Neuronal stem cell (in vitro differentiated cells): ENCODE results near the gene NADK2.
"Not testable (repeated sequence)": the region's sequence is repeated elsewhere in the genome, so short reads cannot be mapped to it uniquely, and the experiment has no call there.

Source experiments
- DNase-seq: peaks from one replicate; pipeline ENCODE4 v3.0.0-alpha.2; 2013; ENCODE audit warnings: low spot score
- H2AFZ ChIP-seq: one replicate; pipeline ENCODE4 v1.6.1; 2013; ENCODE audit warnings: mild to moderate bottlenecking, low read length, inconsistent platforms
- H2AK5ac ChIP-seq: 2 replicates; pipeline ENCODE4 v1.6.1; 2013; ENCODE audit warnings: low read depth, mild to moderate bottlenecking, inconsistent platforms, low read length, moderate library complexity, mixed read lengths
- H2BK120ac ChIP-seq: 2 replicates; pipeline ENCODE4 v1.6.1; 2013; ENCODE audit warnings: low read depth, mild to moderate bottlenecking, inconsistent platforms, low read length, moderate library complexity, mixed read lengths
- H2BK12ac ChIP-seq: one replicate; pipeline ENCODE4 v1.6.1; 2013; ENCODE audit warnings: low read length, inconsistent platforms
- H2BK15ac ChIP-seq: 2 replicates; pipeline ENCODE4 v1.6.1; 2013; ENCODE audit warnings: mild to moderate bottlenecking, low read length, inconsistent platforms, mixed read lengths
- H2BK5ac ChIP-seq: one replicate; pipeline ENCODE4 v1.6.1; 2013; ENCODE audit warnings: inconsistent platforms, mild to moderate bottlenecking, low read length, moderate library complexity
- H3K14ac ChIP-seq: one replicate; pipeline ENCODE4 v1.6.1; 2013; ENCODE audit warnings: low read length, inconsistent platforms
- H3K18ac ChIP-seq: 2 replicates; pipeline ENCODE4 v1.6.1; 2013; ENCODE audit warnings: low read length, inconsistent platforms
- H3K23ac ChIP-seq: 2 replicates; pipeline ENCODE4 v1.6.1; 2013; ENCODE audit warnings: low read depth, mild to moderate bottlenecking, mixed read lengths, low read length, inconsistent platforms; ENCODE audit not compliant: poor library complexity
- H3K27ac ChIP-seq: replicated peaks from 3 replicates; pipeline ENCODE4 v1.5.1; 2013; ENCODE audit warnings: low read length, inconsistent platforms
- H3K27me3 ChIP-seq, 3 experiments: 2 replicates each; pipeline ENCODE4 v1.6.1; 2013; ENCODE audit warnings: low read length in 3 of 3, mild to moderate bottlenecking in 2 of 3, inconsistent platforms in 1 of 3, low read depth in 1 of 3, mixed read lengths in 1 of 3, moderate library complexity in 1 of 3; ENCODE audit not compliant: control insufficient read depth in 3 of 3, insufficient read depth in 3 of 3
- H3K36me3 ChIP-seq, 2 donors: replicated peaks in 1 of 2; 2 replicates each; pipeline ENCODE4 v1.6.1; 2013; ENCODE audit warnings: low read length in 2 of 2; ENCODE audit not compliant: control insufficient read depth in 2 of 2, insufficient read depth in 2 of 2
- H3K4ac ChIP-seq: 2 replicates; pipeline ENCODE4 v1.6.1; 2013; ENCODE audit warnings: inconsistent platforms, mild to moderate bottlenecking, low read length, moderate library complexity
- H3K4me1 ChIP-seq, 2 donors: 1 replicate in 1 of 2; 2 replicates in 1 of 2; pipeline ENCODE4 v1.6.1; 2013; ENCODE audit warnings: low read length in 2 of 2, low read depth in 1 of 2; ENCODE audit not compliant: control insufficient read depth in 2 of 2, insufficient read depth in 1 of 2
- H3K4me2 ChIP-seq: one replicate; pipeline ENCODE4 v1.6.1; 2013; ENCODE audit warnings: mild to moderate bottlenecking, low read length, inconsistent platforms; ENCODE audit not compliant: insufficient read depth, poor library complexity, severe bottlenecking
- H3K4me3 ChIP-seq, 2 donors: 2 replicates each; pipeline ENCODE4 v1.5.1; 2013; ENCODE audit warnings: low read length in 2 of 2, mild to moderate bottlenecking in 2 of 2, inconsistent platforms in 1 of 2, moderate library complexity in 1 of 2
- H3K79me1 ChIP-seq: one replicate; pipeline ENCODE4 v1.6.1; 2013; ENCODE audit warnings: low read depth, mild to moderate bottlenecking, inconsistent platforms, low read length, moderate library complexity
- H3K9ac ChIP-seq: one replicate; pipeline ENCODE4 v1.6.1; 2013; ENCODE audit warnings: mild to moderate bottlenecking, low read depth, low read length, inconsistent platforms; ENCODE audit not compliant: poor library complexity
- H3K9me3 ChIP-seq, 2 donors: replicated peaks in 1 of 2; 2 replicates each; pipeline versions ENCODE3 to v1.6.1; 2013; ENCODE audit warnings: low read length in 2 of 2, mild to moderate bottlenecking in 2 of 2, inconsistent platforms in 1 of 2, low read depth in 1 of 2, mixed read lengths in 1 of 2, moderate library complexity in 1 of 2; ENCODE audit not compliant: control insufficient read depth in 2 of 2, insufficient read depth in 1 of 2
- H4K8ac ChIP-seq: one replicate; pipeline ENCODE4 v1.6.1; 2013; ENCODE audit warnings: low read depth, mild to moderate bottlenecking, inconsistent platforms, low read length, moderate library complexity
- H4K91ac ChIP-seq: one replicate; pipeline ENCODE4 v1.6.1; 2013; ENCODE audit warnings: low read length, low read depth, mild to moderate bottlenecking, inconsistent platforms; ENCODE audit not compliant: poor library complexity
- WGBS, 2 donors: extraction: QIAGEN DNeasy Blood & Tissue Kit; methylation state at CpG; one replicate each; pipeline ENCODE4 v1.1.7; 2013; ENCODE audit warnings: missing lambda C conversion rate in 2 of 2, mixed read lengths in 1 of 2; ENCODE audit not compliant: insufficient read length in 2 of 2, insufficient replicate concordance in 1 of 2; ENCODE audit errors: extremely low coverage in 2 of 2; 5-methylcytosine and 5-hydroxymethylcytosine counted together

Gene NADK2

DNA sequence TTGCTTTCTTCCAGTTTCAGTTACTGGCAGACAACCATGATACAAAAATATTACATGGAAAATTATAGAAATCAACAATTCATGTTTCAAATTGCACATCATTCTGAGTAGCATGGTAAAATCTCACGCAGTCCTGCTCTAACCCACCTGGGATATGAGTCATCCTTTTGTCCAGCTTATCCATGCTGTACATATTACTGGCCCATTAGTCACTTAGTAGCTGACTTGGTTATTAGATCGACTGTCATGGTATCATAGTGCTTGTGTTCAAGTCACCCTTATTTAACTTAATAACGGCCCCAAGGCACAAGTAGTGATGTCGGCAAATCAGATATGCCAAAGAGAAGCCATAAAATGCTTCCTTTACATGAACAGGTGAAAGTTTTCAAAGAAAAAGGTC, 41.2 kb downstream of the NADK2 start:
- Histone ChIP-seq H3K4me3 (no peak overlapping the region), H3K9me3 (no peaks in the 10 kb centered on the region), H2AFZ (no peak overlapping the region), H3K27ac (no peak overlapping the region), H3K4me1 (peaks cover 0 to 4% of the 10 kb centered on the region in 2 donors), H3K4me2 (no peak overlapping the region), H3K79me1 (no peaks in the 10 kb centered on the region), H2BK12ac (no peak overlapping the region), H2BK5ac (no peak overlapping the region), H3K27me3 (no peaks in the 10 kb centered on the region), H3K14ac (no peak overlapping the region), H2BK120ac (no peak overlapping the region), H3K4ac (no peak overlapping the region), H3K23ac (no peak overlapping the region), H4K8ac (no peak overlapping the region), H3K18ac (no peak overlapping the region), H2BK15ac (no peak overlapping the region), H3K9ac (no peak overlapping the region), H3K36me3 (peaks cover 4 to 96% of the 10 kb centered on the region in 2 donors), H2AK5ac (no peak overlapping the region), H4K91ac (no peak overlapping the region)
- no CpG with 5 or more reads among the region's 4 CpGs for WGBS, 2 donors
- DNase-seq = no peak

DNA sequence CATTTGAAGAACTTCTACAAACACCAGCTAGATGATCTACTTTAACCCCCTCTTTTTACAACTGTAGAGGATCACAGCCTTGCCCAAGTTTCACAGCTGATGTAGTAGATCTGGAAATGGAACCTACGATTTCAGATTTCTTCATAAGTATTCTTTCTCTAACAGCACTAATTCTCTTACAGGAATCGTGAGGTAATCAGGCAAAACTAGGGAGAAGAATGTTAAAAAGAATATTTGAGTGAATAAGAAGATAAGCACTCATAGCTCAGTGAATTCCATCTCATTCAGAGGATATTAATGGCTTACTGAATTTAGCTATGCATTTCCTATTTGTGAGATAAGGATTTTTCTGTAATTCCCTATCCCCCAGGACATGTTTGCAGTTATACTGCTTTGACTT, 42.1 kb downstream of the NADK2 start:
- no peak overlapping the region for H3K14ac ChIP-seq
- H4K8ac ChIP-seq = no peak overlapping the region
- H2BK5ac ChIP-seq = no peak overlapping the region
- no peak overlapping the region for H3K4me2 ChIP-seq
- H3K4me3 ChIP-seq = no peak overlapping the region
- H3K36me3 ChIP-seq = peaks cover 4 to 96% of the 10 kb centered on the region in 2 donors
- WGBS, 2 donors = no CpG with 5 or more reads among the region's 2 CpGs
- no peaks in the 10 kb centered on the region for H3K27me3 ChIP-seq
- H3K4me1 ChIP-seq = peaks cover 0 to 4% of the 10 kb centered on the region in 2 donors
- H3K23ac ChIP-seq = no peak overlapping the region
- no peak overlapping the region for H2AK5ac ChIP-seq
- no peak overlapping the region for H2AFZ ChIP-seq
- DNase-seq = no peak
- no peak overlapping the region for H4K91ac ChIP-seq
- H2BK120ac ChIP-seq = no peak overlapping the region
- H2BK15ac ChIP-seq = no peak overlapping the region
- H3K9ac ChIP-seq = no peak overlapping the region
- H3K27ac ChIP-seq = no peak overlapping the region
- H3K9me3 ChIP-seq = no peaks in the 10 kb centered on the region
- H3K79me1 ChIP-seq = no peaks in the 10 kb centered on the region
- H3K4ac ChIP-seq = no peak overlapping the region
- H2BK12ac ChIP-seq = no peak overlapping the region
- no peak overlapping the region for H3K18ac ChIP-seq

DNA sequence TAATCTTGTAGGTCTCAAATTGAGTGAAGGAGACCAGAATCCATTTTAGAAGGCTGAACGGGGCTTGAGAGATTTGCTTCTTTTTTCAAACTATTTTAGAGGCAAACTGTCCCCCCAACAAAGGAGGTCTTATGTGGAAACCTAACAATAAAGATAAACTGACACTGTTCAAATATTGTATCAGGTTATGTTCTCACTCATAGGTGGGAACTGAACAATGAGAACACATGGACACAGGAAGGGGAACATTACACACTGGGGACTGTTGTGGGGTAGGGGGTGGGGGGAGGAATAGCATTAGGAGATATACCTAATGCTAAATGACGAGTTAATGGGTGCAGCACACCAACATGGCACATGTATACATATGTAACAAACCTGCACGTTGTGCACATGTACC, 42.9 kb downstream of the NADK2 start:
- not testable (repeated sequence) for H3K14ac ChIP-seq, H2BK12ac ChIP-seq, H4K91ac ChIP-seq, H3K4me3 ChIP-seq, H3K18ac ChIP-seq, H3K9ac ChIP-seq, H3K23ac ChIP-seq, H2BK5ac ChIP-seq, H3K27ac ChIP-seq, H2AFZ ChIP-seq, DNase-seq, H3K4me1 ChIP-seq, H2BK15ac ChIP-seq, H2AK5ac ChIP-seq, H3K4ac ChIP-seq, H3K4me2 ChIP-seq, H3K27me3 ChIP-seq, H2BK120ac ChIP-seq, H4K8ac ChIP-seq, H3K79me1 ChIP-seq, H3K9me3 ChIP-seq
- no CpG with 5 or more reads among the region's 3 CpGs for WGBS, 2 donors
- H3K36me3 ChIP-seq = peaks cover 4 to 97% of the 10 kb centered on the region in 2 donors

DNA sequence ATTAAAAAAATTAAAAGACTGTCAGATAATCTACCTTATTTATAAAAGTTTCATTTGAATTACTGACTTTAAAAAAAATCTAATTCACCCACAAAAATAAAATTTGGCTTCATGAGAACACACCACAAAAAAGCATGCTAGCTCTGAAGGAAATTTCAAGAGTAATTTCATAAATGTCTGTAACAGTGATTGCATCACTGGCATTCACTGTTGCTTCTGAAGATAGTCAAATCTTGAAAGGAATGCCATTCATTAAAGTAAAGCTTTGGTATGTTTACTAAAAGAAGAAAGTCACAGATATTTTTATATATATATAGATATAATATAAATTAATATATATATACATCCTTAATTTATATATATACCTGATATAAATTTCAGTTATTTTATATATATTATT, 43.4 kb downstream of the NADK2 start:
- Histone ChIP-seq H3K9me3 (no peaks in the 10 kb centered on the region), H3K36me3 (peaks cover 4 to 97% of the 10 kb centered on the region in 2 donors), H4K91ac (no peak overlapping the region), H3K79me1 (no peaks in the 10 kb centered on the region), H3K4ac (no peak overlapping the region), H4K8ac (no peak overlapping the region), H3K4me3 (no peak overlapping the region), H3K4me1 (peaks cover 0 to 4% of the 10 kb centered on the region in 2 donors), H3K27ac (no peak overlapping the region), H2AK5ac (no peak overlapping the region), H3K14ac (no peak overlapping the region), H2BK5ac (no peak overlapping the region), H3K4me2 (no peak overlapping the region), H3K9ac (no peak overlapping the region), H3K23ac (no peak overlapping the region), H2BK12ac (no peak overlapping the region), H2BK120ac (no peak overlapping the region), H2AFZ (no peak overlapping the region), H3K27me3 (no peaks in the 10 kb centered on the region), H3K18ac (no peak overlapping the region), H2BK15ac (no peak overlapping the region)
- DNase-seq = no peak
